NB4 (cell line): ENCODE data around the gene SPEN.
A peak's percentile ranks its signal among the peaks of the same experiment; 100 is the strongest.

Experiments used
- DNase-seq: peaks from one replicate; pipeline ENCODE4 v3.0.0; 2010; ENCODE audit warnings: low read depth
- H3K4me3 ChIP-seq: one replicate; pipeline ENCODE4 v1.5.1; 2011; ENCODE audit warnings: mild to moderate bottlenecking, low read depth, low read length, moderate library complexity
- CTCF ChIP-seq: IDR thresholded peaks from one replicate; pipeline ENCODE4 v1.5.1; 2012; ENCODE audit warnings: low read depth, low read length
- MAX ChIP-seq: IDR thresholded peaks from 2 replicates; pipeline ENCODE4 v1.6.1; 2011; ENCODE audit warnings: low read depth, low read length
- MYC ChIP-seq: IDR thresholded peaks from 2 replicates; pipeline ENCODE4 v1.6.1; 2011; ENCODE audit warnings: low read depth, low read length
- POLR2A ChIP-seq: IDR thresholded peaks from 2 replicates; pipeline ENCODE4 v1.6.1; 2011; ENCODE audit warnings: mild to moderate bottlenecking; ENCODE audit not compliant: insufficient read length; ENCODE audit errors: extremely low read depth

The SPEN gene

GRCh38 chr1:15881961-15882360 is 34.5 kb downstream of the SPEN start:
- no peak for TF ChIP-seq MAX
- no peak for TF ChIP-seq CTCF
- TF ChIP-seq POLR2A: no peak
- TF ChIP-seq MYC: no peak
- no peak overlapping the region for H3K4me3 ChIP-seq
- DNase-seq: no peak

GRCh38 chr1:15882665-15883064 is 35.2 kb downstream of the SPEN start:
- no peak for TF ChIP-seq MYC
- no peak for TF ChIP-seq POLR2A
- TF ChIP-seq CTCF: no peak
- no peak for TF ChIP-seq MAX
- peak; percentile 61 for DNase-seq
- no peak overlapping the region for H3K4me3 ChIP-seq

- no peak overlapping the region for H3K4me3 ChIP-seq
- DNase-seq: no peak
- TF ChIP-seq POLR2A (no peak), CTCF (no peak), MAX (no peak), MYC (no peak)
Measured at GRCh38 chr1:15883326-15883725, 35.8 kb downstream of the SPEN start.

- H3K4me3 ChIP-seq: no peak overlapping the region
- TF ChIP-seq POLR2A: no peak
- no peak for TF ChIP-seq MYC
- TF ChIP-seq MAX: no peak
- TF ChIP-seq CTCF: no peak
- DNase-seq: no peak
Measured at GRCh38 chr1:15884477-15884876, 37.0 kb downstream of the SPEN start.

- peak overlapping the region; percentile 50 for H3K4me3 ChIP-seq
- DNase-seq: no peak
- TF ChIP-seq POLR2A: no peak
- TF ChIP-seq MYC: no peak
- TF ChIP-seq MAX: no peak
- TF ChIP-seq CTCF: no peak
Measured at GRCh38 chr1:15885269-15885668, 37.8 kb downstream of the SPEN start.
